Panc1 (cell line): Measurements from ENCODE around the gene NCAPD2. TPM values are rescaled to one million over a fixed set of nuclear protein-coding genes. Genes with fewer than 3 reads are reported as not detected.

ENCODE experiments used
- ATAC-seq: fragments of 200-7000 bp; cut with Tn5 transposase; 2 replicates; pipeline ENCODE4 v1.9.1; 2020; ENCODE audit warnings: mild to moderate bottlenecking, moderate library complexity
- BruUV-seq: library from RNA; stranded (reverse); fragments of 400-500 nt; replicated peaks from 2 replicates; lab custom pipeline; 2021; lab: Mats Ljungman, UMichigan
- CTCF ChIA-PET: fragments of 300-600 bp; sonication (Branson Sonifier 250); formaldehyde crosslinking; loops from one replicate; lab custom pipeline; 2022; ENCODE audit warnings: antibody characterized with exemption; lab: Charles Lee
- POLR2A ChIA-PET: fragments of 300-600 bp; sonication (Branson Sonifier 250); formaldehyde crosslinking; loops from one replicate; lab custom pipeline; 2022; ENCODE audit warnings: antibody characterized with exemption; lab: Charles Lee
- DNase-seq: peaks from one replicate; pipeline ENCODE4 v3.0.0-alpha.2; 2010; ENCODE audit warnings: low read depth, low spot score
- H3K27ac ChIP-seq: 2 replicates; pipeline ENCODE4 v1.5.1; 2011; ENCODE audit warnings: mild to moderate bottlenecking, low read length, inconsistent platforms
- H3K27me3 ChIP-seq: fragments of 200-500 bp; sonication (Bioruptor generic); 2 replicates; pipeline ENCODE4 v1.6.0; 2014; ENCODE audit warnings: low read length, inconsistent platforms; ENCODE audit not compliant: control insufficient read depth, insufficient read depth
- H3K36me3 ChIP-seq: fragments of 200-500 bp; sonication (Bioruptor generic); 2 replicates; pipeline ENCODE4 v1.5.1; 2014; ENCODE audit warnings: inconsistent platforms, mild to moderate bottlenecking, low read length, moderate library complexity; ENCODE audit not compliant: control insufficient read depth, insufficient read depth
- H3K4me1 ChIP-seq: 2 replicates; pipeline ENCODE4 v1.5.1; 2011; ENCODE audit warnings: inconsistent platforms, mild to moderate bottlenecking, low read length, moderate library complexity; ENCODE audit not compliant: control insufficient read depth, insufficient read depth
- H3K4me3 ChIP-seq, 2 experiments: 2 replicates each; pipeline ENCODE4 v1.5.1; 2011 to 2012; ENCODE audit warnings: low read depth in 2 of 2, low read length in 2 of 2, mild to moderate bottlenecking in 2 of 2, inconsistent platforms in 1 of 2, moderate library complexity in 1 of 2
- H3K9me3 ChIP-seq: fragments of 200-500 bp; sonication (Bioruptor generic); 2 replicates; pipeline ENCODE4 v1.5.1; 2014; ENCODE audit warnings: low read depth, mild to moderate bottlenecking, inconsistent platforms, low read length, moderate library complexity; ENCODE audit not compliant: control insufficient read depth, insufficient read depth
- POLR2AphosphoS5 ChIP-seq: IDR thresholded peaks from 2 replicates; pipeline ENCODE4 v1.6.1; 2012; ENCODE audit warnings: mild to moderate bottlenecking, low read depth, low read length, moderate library complexity
- REST ChIP-seq, 2 experiments: IDR thresholded peaks; 2 replicates each; pipeline ENCODE4 v1.6.1; 2011 to 2012; ENCODE audit warnings: low read depth in 2 of 2, control low read depth in 1 of 2, low read length in 1 of 2, mild to moderate bottlenecking in 1 of 2, moderate library complexity in 1 of 2; ENCODE audit not compliant: insufficient read depth in 1 of 2
- SIN3A ChIP-seq: IDR thresholded peaks from 2 replicates; pipeline ENCODE4 v1.6.1; 2012; ENCODE audit warnings: low read depth, mild to moderate bottlenecking, low read length, moderate library complexity, borderline replicate concordance; ENCODE audit not compliant: insufficient read depth
- TCF7L2 ChIP-seq: IDR thresholded peaks from 2 replicates; pipeline ENCODE4 v1.6.1; 2011; ENCODE audit warnings: mild to moderate bottlenecking, low read depth, low read length, inconsistent platforms
- in situ Hi-C: cut with HindIII; loops from 2 replicates; pipeline ENCODE4 v1.10.0; 2016; ENCODE audit warnings: low sequenced_read_pairs, low pct_unique_long_range_greater_than_20kb
- intact Hi-C: fragments of 100-400 bp; cut with micrococcal nuclease; formaldehyde crosslinking; loops from one replicate; pipeline ENCODE4 v1.10.0; 2022; ENCODE audit not compliant: unreplicated experiment
- total RNA-seq: library from RNA; stranded (reverse); gene quantifications from one replicate; pipeline ENCODE4 v1.2.1, GENCODE V29; 2021; ENCODE audit not compliant: unreplicated experiment
- TF ChIP-seq, protein P1 (sequence below): fragments of 450-650 bp; IDR thresholded peaks from 2 replicates; pipeline ENCODE4 v1.5.1; 2017; ENCODE audit warnings: mild to moderate bottlenecking

NCAPD2 gene
- total RNA-seq, 1 experiment from 2014 or later: 80.3 TPM

DNA sequence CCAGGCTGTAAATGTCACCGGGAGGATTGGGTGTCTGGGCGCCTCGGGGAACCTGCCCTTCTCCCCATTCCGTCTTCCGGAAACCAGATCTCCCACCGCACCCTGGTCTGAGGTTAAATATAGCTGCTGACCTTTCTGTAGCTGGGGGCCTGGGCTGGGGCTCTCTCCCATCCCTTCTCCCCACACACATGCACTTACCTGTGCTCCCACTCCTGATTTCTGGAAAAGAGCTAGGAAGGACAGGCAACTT lies 41.7 kb downstream of the NCAPD2 start:
- H3K36me3 ChIP-seq: peaks cover 11% of the 10 kb centered on the region
- intact Hi-C loops (no loop called here), in situ Hi-C loops (no loop called here)
- ChIA-PET CTCF (no interaction called here), POLR2A (interaction anchor here (0.6 to 1.1 kb wide), 3 partner anchors 22 to 89 kb away, joined by 3 read pairs; no protein-coding TSS in a partner anchor)
- no peak for DNase-seq
- no TSS peak for BruUV-seq
- no peaks in the 10 kb centered on the region for H3K27me3 ChIP-seq
- peak overlapping the region; percentile 89 for H3K27ac ChIP-seq
- H3K4me3 ChIP-seq: peak overlapping the region; percentile 77 to 86
- no peak for ATAC-seq
- TF ChIP-seq TCF7L2: no peak
- TF ChIP-seq POLR2AphosphoS5: no peak; the same call in 1 of the 2 replicates
- TF ChIP-seq, protein P1, sequence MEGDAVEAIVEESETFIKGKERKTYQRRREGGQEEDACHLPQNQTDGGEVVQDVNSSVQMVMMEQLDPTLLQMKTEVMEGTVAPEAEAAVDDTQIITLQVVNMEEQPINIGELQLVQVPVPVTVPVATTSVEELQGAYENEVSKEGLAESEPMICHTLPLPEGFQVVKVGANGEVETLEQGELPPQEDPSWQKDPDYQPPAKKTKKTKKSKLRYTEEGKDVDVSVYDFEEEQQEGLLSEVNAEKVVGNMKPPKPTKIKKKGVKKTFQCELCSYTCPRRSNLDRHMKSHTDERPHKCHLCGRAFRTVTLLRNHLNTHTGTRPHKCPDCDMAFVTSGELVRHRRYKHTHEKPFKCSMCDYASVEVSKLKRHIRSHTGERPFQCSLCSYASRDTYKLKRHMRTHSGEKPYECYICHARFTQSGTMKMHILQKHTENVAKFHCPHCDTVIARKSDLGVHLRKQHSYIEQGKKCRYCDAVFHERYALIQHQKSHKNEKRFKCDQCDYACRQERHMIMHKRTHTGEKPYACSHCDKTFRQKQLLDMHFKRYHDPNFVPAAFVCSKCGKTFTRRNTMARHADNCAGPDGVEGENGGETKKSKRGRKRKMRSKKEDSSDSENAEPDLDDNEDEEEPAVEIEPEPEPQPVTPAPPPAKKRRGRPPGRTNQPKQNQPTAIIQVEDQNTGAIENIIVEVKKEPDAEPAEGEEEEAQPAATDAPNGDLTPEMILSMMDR: no peak
- no peak for TF ChIP-seq SIN3A
- TF ChIP-seq REST (IDR thresholded peaks at IDR 0.05; ENCODE audit: insufficient read depth in 1 of 2, low read depth in 2 of 2, low read length in 1 of 2): no peak
- H3K9me3 ChIP-seq: no peaks in the 10 kb centered on the region
- peaks cover 55% of the 10 kb centered on the region for H3K4me1 ChIP-seq

GRCh38 chr12:6535960-6536847 lies 42.3 kb downstream of the NCAPD2 start:
- intact Hi-C loops (no loop called here), in situ Hi-C loops (no loop called here)
- Histone ChIP-seq H3K4me1 (peaks cover 55% of the 10 kb centered on the region), H3K27me3 (no peaks in the 10 kb centered on the region), H3K27ac (peak overlapping the region; percentile 89), H3K4me3 (peak overlapping the region; percentile 77 to 86), H3K9me3 (no peaks in the 10 kb centered on the region), H3K36me3 (peaks cover 11% of the 10 kb centered on the region)
- CTCF ChIA-PET: interaction anchor here (0.7 kb wide), 1 partner anchor 162 kb away, joined by 4 read pairs; no protein-coding TSS in a partner anchor
- TF ChIP-seq POLR2AphosphoS5 (no peak), REST (IDR thresholded peaks at IDR 0.05; ENCODE audit: insufficient read depth in 1 of 2, low read depth in 2 of 2, low read length in 1 of 2) (no peak), TCF7L2 (no peak)
- TF ChIP-seq, protein P1: no peak
- no peak for DNase-seq
- BruUV-seq: no TSS peak
- POLR2A ChIA-PET: interaction anchor here (0.6 to 1.1 kb wide), 3 partner anchors 22 to 89 kb away, joined by 3 read pairs; no protein-coding TSS in a partner anchor
- no peak for ATAC-seq
